ENCODE results near the gene MAP3K20. TPM values are rescaled to one million over a fixed set of nuclear protein-coding genes. Genes with fewer than 3 reads are reported as not detected.

The MAP3K20 gene
- total and polyA plus RNA-seq, 2 of the 8 experiments (the other 6 are each of a cell fraction or from before 2014, with no cell fraction given): 3.1 to 11.1 TPM

DNA sequence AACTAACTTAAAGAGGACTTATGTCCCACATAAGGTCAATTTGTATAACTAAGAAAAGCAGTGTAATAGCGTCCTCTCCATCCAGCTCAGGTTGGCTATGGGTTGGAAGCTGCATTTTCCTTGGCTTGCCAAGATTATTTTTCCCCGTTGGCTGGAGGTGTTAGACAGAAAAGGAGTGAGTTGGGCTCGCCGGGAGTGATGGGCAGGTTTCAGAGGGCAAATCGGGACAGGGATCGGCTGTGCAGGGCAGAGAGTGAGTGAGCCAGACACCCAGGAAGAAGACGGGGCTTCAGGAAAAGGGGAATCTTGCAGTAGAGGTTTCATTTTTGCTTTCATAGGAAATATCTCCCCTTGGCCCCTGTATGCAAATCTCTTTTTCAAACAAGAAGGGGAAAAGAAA, 41.5 kb upstream of the MAP3K20 start (continued):
- TF ChIP-seq CTBP2 (IDR thresholded peaks at IDR 0.05; ENCODE audit: borderline replicate concordance, insufficient read depth, insufficient read length, low read length) (no peak), EZH2 (IDR thresholded peaks at IDR 0.05; ENCODE audit: low read depth, low read length, severe bottlenecking) (no peak), TEAD4 (IDR thresholded peaks at IDR 0.05; ENCODE audit: low read depth, low read length) (no peak), SUZ12 (IDR thresholded peaks at IDR 0.05; ENCODE audit: low read length) (no peak)

Data from H1 (cell line).